IMR-90 (cell line): ENCODE data around the gene MLLT3. TPM values are rescaled to one million over a fixed set of nuclear protein-coding genes. Genes with fewer than 3 reads are reported as not detected.

ENCODE experiments used
- ATAC-seq: fragments of 200-7000 bp; cut with Tn5 transposase; 2 replicates; pipeline ENCODE4 v1.9.1; 2020; ENCODE audit warnings: low read depth, mild to moderate bottlenecking, moderate library complexity
- BruUV-seq: library from RNA; stranded (reverse); fragments of 400-500 nt; replicated peaks from 2 replicates; lab custom pipeline; 2021; lab: Mats Ljungman, UMichigan
- CTCF ChIA-PET: fragments of 300-600 bp; formaldehyde crosslinking; extraction: SDS; loops from one replicate; lab custom pipeline; 2021; ENCODE audit warnings: antibody characterized with exemption; lab: Yijun Ruan, JAX
- POLR2A ChIA-PET: fragments of 300-600 bp; sonication (Branson Sonifier 250); formaldehyde crosslinking; loops from one replicate; lab custom pipeline; 2022; ENCODE audit warnings: antibody characterized with exemption; ENCODE audit not compliant: unreplicated experiment; lab: Charles Lee
- DNase-seq: peaks from one replicate; pipeline ENCODE4 v3.0.0; 2013
- H2AFZ ChIP-seq: replicated peaks from 2 replicates; pipeline ENCODE3; 2013; ENCODE audit warnings: low read length, mild to moderate bottlenecking; ENCODE audit not compliant: poor library complexity
- H2AK5ac ChIP-seq: 2 replicates; pipeline ENCODE4 v1.6.1; 2013; ENCODE audit warnings: low read depth, low read length, inconsistent platforms
- H2AK9ac ChIP-seq: replicated peaks from 2 replicates; pipeline ENCODE3; 2013; ENCODE audit warnings: mild to moderate bottlenecking, low read depth, low read length, moderate library complexity; ENCODE audit not compliant: poor library complexity
- H2BK120ac ChIP-seq: 2 replicates; pipeline ENCODE4 v1.6.1; 2013; ENCODE audit warnings: low read depth, low read length, inconsistent platforms
- H2BK15ac ChIP-seq: 3 replicates; pipeline ENCODE4 v1.6.1; 2013; ENCODE audit warnings: low read depth, low read length, inconsistent platforms
- H2BK20ac ChIP-seq: 2 replicates; pipeline ENCODE4 v1.6.1; 2013; ENCODE audit warnings: low read depth, mild to moderate bottlenecking, inconsistent platforms, low read length, moderate library complexity
- H2BK5ac ChIP-seq: 2 replicates; pipeline ENCODE4 v1.6.1; 2013; ENCODE audit warnings: mild to moderate bottlenecking, low read depth, low read length, inconsistent platforms; ENCODE audit not compliant: poor library complexity, severe bottlenecking
- H3K14ac ChIP-seq: replicated peaks from 2 replicates; pipeline ENCODE4 v1.6.1; 2013; ENCODE audit warnings: low read depth, low read length, inconsistent platforms
- H3K18ac ChIP-seq: 2 replicates; pipeline ENCODE4 v1.6.1; 2013; ENCODE audit warnings: low read depth, low read length, control low read depth
- H3K23ac ChIP-seq: 2 replicates; pipeline ENCODE4 v1.6.1; 2013; ENCODE audit warnings: low read depth, low read length, inconsistent platforms
- H3K27ac ChIP-seq: 2 replicates; pipeline ENCODE4 v1.5.1; 2013; ENCODE audit warnings: mild to moderate bottlenecking, control low read depth, low read length; ENCODE audit not compliant: insufficient read depth
- H3K27me3 ChIP-seq: 2 replicates; pipeline ENCODE4 v1.6.1; 2013; ENCODE audit warnings: low read length; ENCODE audit not compliant: control insufficient read depth, insufficient read depth
- H3K36me3 ChIP-seq: 2 replicates; pipeline ENCODE4 v1.6.1; 2013; ENCODE audit warnings: low read length, mixed read lengths; ENCODE audit not compliant: control insufficient read depth, insufficient read depth
- H3K4ac ChIP-seq: 2 replicates; pipeline ENCODE4 v1.6.1; 2013; ENCODE audit warnings: low read depth, low read length, inconsistent platforms
- H3K4me1 ChIP-seq: 2 replicates; pipeline ENCODE4 v1.6.1; 2013; ENCODE audit warnings: low read length, mixed read lengths; ENCODE audit not compliant: control insufficient read depth, insufficient read depth
- H3K4me2 ChIP-seq: 2 replicates; pipeline ENCODE4 v1.6.1; 2013; ENCODE audit warnings: low read depth, mild to moderate bottlenecking, control low read depth, low read length, moderate library complexity
- H3K4me3 ChIP-seq: 2 replicates; pipeline ENCODE4 v1.5.1; 2013; ENCODE audit warnings: low read depth, mild to moderate bottlenecking, control low read depth, low read length, moderate library complexity; ENCODE audit not compliant: insufficient read depth
- H3K56ac ChIP-seq: 2 replicates; pipeline ENCODE4 v1.6.1; 2013; ENCODE audit warnings: low read length, inconsistent platforms; ENCODE audit not compliant: insufficient read depth; ENCODE audit errors: extremely low read depth
- H3K79me1 ChIP-seq, 2 experiments: 2 replicates each; pipeline ENCODE4 v1.6.1; 2013; ENCODE audit warnings: low read length in 2 of 2, inconsistent platforms in 1 of 2, low read depth in 1 of 2
- H3K9ac ChIP-seq: 2 replicates; pipeline ENCODE4 v1.6.1; 2013; ENCODE audit warnings: low read depth, low read length, control low read depth
- H3K9me1 ChIP-seq: 2 replicates; pipeline ENCODE4 v1.6.1; 2013; ENCODE audit warnings: low read length, inconsistent platforms; ENCODE audit not compliant: insufficient read depth
- H3K9me3 ChIP-seq: 2 replicates; pipeline ENCODE4 v1.6.1; 2013; ENCODE audit warnings: low read length; ENCODE audit not compliant: control insufficient read depth, insufficient read depth
- H4K20me1 ChIP-seq: 2 replicates; pipeline ENCODE4 v1.6.1; 2013; ENCODE audit warnings: low read length, inconsistent platforms; ENCODE audit not compliant: insufficient read depth
- H4K5ac ChIP-seq: 2 replicates; pipeline ENCODE4 v1.6.1; 2013; ENCODE audit warnings: mild to moderate bottlenecking, low read depth, low read length, control low read depth
- H4K8ac ChIP-seq, 2 experiments: 2 replicates each; pipeline ENCODE4 v1.6.1; 2013; ENCODE audit warnings: low read depth in 2 of 2, low read length in 2 of 2, control low read depth in 1 of 2, inconsistent platforms in 1 of 2
- H4K91ac ChIP-seq: 2 replicates; pipeline ENCODE4 v1.6.1; 2013; ENCODE audit warnings: low read depth, low read length, inconsistent platforms; ENCODE audit not compliant: insufficient read depth
- BHLHE40 ChIP-seq: fragments of 150-350 bp; IDR thresholded peaks from 2 replicates; pipeline ENCODE4 v1.6.1; 2016; ENCODE audit warnings: mild to moderate bottlenecking, low read depth, low read length
- CEBPB ChIP-seq: IDR thresholded peaks from 2 replicates; pipeline ENCODE4 v1.6.1; 2012; ENCODE audit warnings: low read depth, low read length, improper control_type of control experiment
- CHD1 ChIP-seq: IDR thresholded peaks from 2 replicates; pipeline ENCODE4 v1.6.1; 2012; ENCODE audit warnings: low read depth, low read length, improper control_type of control experiment
- NFE2L2 ChIP-seq: fragments of 150-350 bp; IDR thresholded peaks from 2 replicates; pipeline ENCODE4 v1.6.1; 2016; ENCODE audit warnings: low read depth, mild to moderate bottlenecking, low read length
- POLR2A ChIP-seq: IDR thresholded peaks from 2 replicates; pipeline ENCODE4 v1.6.1; 2012; ENCODE audit warnings: mild to moderate bottlenecking, low read depth, low read length
- RAD21 ChIP-seq: IDR thresholded peaks from 2 replicates; pipeline ENCODE4 v1.6.1; 2012; ENCODE audit warnings: low read length, improper control_type of control experiment
- RCOR1 ChIP-seq: IDR thresholded peaks from 2 replicates; pipeline ENCODE4 v1.6.1; 2012; ENCODE audit warnings: mild to moderate bottlenecking, low read length, improper control_type of control experiment; ENCODE audit not compliant: insufficient replicate concordance
- SMC3 ChIP-seq: fragments of 150-350 bp; IDR thresholded peaks from 2 replicates; pipeline ENCODE4 v1.6.1; 2016; ENCODE audit warnings: low read depth, mild to moderate bottlenecking, antibody characterized with exemption, low read length, moderate library complexity
- WGBS, 2 experiments: methylation state at CpG; one replicate each; pipeline versions ENCODE4 v1.1.5 to v1.1.7; 2013; ENCODE audit warnings: missing lambda C conversion rate in 2 of 2; ENCODE audit not compliant: insufficient read length in 1 of 2; ENCODE audit errors: extremely low coverage in 2 of 2; 5-methylcytosine and 5-hydroxymethylcytosine counted together
- dilution Hi-C: fragments of 300-500 bp; cut with HindIII; formaldehyde crosslinking; loops from one replicate; pipeline ENCODE4 v1.14.3; 2018; ENCODE audit warnings: low sequenced_read_pairs; ENCODE audit not compliant: unreplicated experiment
- in situ Hi-C: fragments of 300-500 bp; cut with MboI; formaldehyde crosslinking; loops from 3 replicates; pipeline ENCODE4 v1.14.3; 2019; ENCODE audit warnings: low sequenced_read_pairs, inconsistent platforms, mixed read lengths
- intact Hi-C: fragments of 100-400 bp; cut with micrococcal nuclease; formaldehyde crosslinking; loops from 2 replicates; pipeline ENCODE4 v1.10.0; 2022
- polyA plus RNA-seq, 3 experiments: library from polyadenylated mRNA; depleted of rRNA; stranded (reverse); fragments of >200 nt; gene quantifications; 2 replicates each; pipeline ENCODE4 v1.2.3, GENCODE V29; 2012; ENCODE audit warnings: low replicate concordance in 1 of 3
- total RNA-seq: library from RNA; depleted of rRNA; stranded (reverse); fragments of >200 nt; gene quantifications from 2 replicates; pipeline ENCODE4 v1.2.3, GENCODE V29; 2012
- TF ChIP-seq, protein P1 (sequence below): fragments of 150-350 bp; IDR thresholded peaks from 2 replicates; pipeline ENCODE4 v1.6.1; 2016; ENCODE audit warnings: low read depth, mild to moderate bottlenecking, low read length, moderate library complexity, borderline replicate concordance
- TF ChIP-seq, protein P2 (sequence below): fragments of 150-350 bp; IDR thresholded peaks from 2 replicates; pipeline ENCODE4 v1.6.1; 2017; ENCODE audit warnings: mild to moderate bottlenecking, antibody characterized with exemption, low read length, low read depth

The MLLT3 gene
- total and polyA plus RNA-seq, 2 of the 4 experiments (the other 2 are of a cell fraction) = 10.4 to 21.1 TPM

DNA sequence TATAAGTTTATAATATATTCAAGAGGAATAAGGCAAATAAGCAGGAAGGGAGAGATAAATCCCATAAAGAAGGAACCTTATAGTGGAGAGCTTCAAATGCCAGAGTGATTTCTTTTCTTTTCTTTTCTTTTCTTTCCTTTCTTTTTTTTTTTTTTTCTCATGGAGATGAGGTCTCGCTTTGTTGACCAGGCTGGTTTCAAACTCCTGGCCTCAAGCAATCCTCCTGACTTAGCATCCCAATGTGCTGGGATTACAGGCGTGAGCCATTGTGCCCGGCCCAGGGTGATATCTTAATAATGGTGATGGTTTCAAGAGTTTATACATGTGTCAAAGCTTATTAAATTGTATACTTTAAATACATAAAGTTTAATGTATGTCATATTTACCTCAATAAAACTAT is 42.2 kb upstream of the MLLT3 start:
- intact Hi-C loops (no loop called here), in situ Hi-C loops (no loop called here), dilution Hi-C loops (no loop called here)
- Histone ChIP-seq H3K4me2 (no peak overlapping the region), H3K27ac (no peak overlapping the region), H3K4me1 (no peaks in the 10 kb centered on the region), H2AK9ac (no peak overlapping the region), H2BK20ac (no peak overlapping the region), H4K5ac (no peak overlapping the region), H3K14ac (no peak overlapping the region), H2BK5ac (no peak overlapping the region), H4K91ac (no peak overlapping the region), H3K27me3 (no peaks in the 10 kb centered on the region; the same call in 1 of the 2 replicates), H3K36me3 (no peaks in the 10 kb centered on the region), H3K4me3 (no peak overlapping the region), H3K4ac (no peak overlapping the region), H2AK5ac (no peak overlapping the region), H3K18ac (no peak overlapping the region), H4K20me1 (no peaks in the 10 kb centered on the region), H3K9me3 (no peaks in the 10 kb centered on the region), H2AFZ (no peak overlapping the region), H2BK120ac (no peak overlapping the region), H3K56ac (no peak overlapping the region), H2BK15ac (no peak overlapping the region), H3K9me1 (no peaks in the 10 kb centered on the region), H3K9ac (no peak overlapping the region), H3K23ac (no peak overlapping the region), H4K8ac (no peak overlapping the region), H3K79me1 (0 out of 4 replicates have a peak, but pooled peaks cover 0 to 2% of the 10 kb centered on the region in 2 experiments)
- CTCF ChIA-PET = no interaction called here
- POLR2A ChIA-PET = no interaction called here
- TF ChIP-seq NFE2L2 = no peak
- no peak for TF ChIP-seq BHLHE40
- TF ChIP-seq POLR2A = no peak
- TF ChIP-seq, protein P1, sequence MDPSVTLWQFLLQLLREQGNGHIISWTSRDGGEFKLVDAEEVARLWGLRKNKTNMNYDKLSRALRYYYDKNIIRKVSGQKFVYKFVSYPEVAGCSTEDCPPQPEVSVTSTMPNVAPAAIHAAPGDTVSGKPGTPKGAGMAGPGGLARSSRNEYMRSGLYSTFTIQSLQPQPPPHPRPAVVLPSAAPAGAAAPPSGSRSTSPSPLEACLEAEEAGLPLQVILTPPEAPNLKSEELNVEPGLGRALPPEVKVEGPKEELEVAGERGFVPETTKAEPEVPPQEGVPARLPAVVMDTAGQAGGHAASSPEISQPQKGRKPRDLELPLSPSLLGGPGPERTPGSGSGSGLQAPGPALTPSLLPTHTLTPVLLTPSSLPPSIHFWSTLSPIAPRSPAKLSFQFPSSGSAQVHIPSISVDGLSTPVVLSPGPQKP = no peak
- TF ChIP-seq, protein P2, sequence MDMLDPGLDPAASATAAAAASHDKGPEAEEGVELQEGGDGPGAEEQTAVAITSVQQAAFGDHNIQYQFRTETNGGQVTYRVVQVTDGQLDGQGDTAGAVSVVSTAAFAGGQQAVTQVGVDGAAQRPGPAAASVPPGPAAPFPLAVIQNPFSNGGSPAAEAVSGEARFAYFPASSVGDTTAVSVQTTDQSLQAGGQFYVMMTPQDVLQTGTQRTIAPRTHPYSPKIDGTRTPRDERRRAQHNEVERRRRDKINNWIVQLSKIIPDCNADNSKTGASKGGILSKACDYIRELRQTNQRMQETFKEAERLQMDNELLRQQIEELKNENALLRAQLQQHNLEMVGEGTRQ = no peak
- TF ChIP-seq CHD1 = no peak
- no peak for TF ChIP-seq SMC3
- TF ChIP-seq CEBPB = no peak
- no peak for TF ChIP-seq RCOR1
- no peak for TF ChIP-seq RAD21
- no peak for ATAC-seq
- DNase-seq = no peak
- WGBS, 2 experiments = no CpG with 5 or more reads among the region's 3 CpGs
- BruUV-seq = no TSS peak
